ENCODE data around the gene TCAP.
"Not testable (repeated sequence)": the region's sequence is repeated elsewhere in the genome, so short reads cannot be mapped to it uniquely, and the experiment has no call there.

The TCAP gene

DNA sequence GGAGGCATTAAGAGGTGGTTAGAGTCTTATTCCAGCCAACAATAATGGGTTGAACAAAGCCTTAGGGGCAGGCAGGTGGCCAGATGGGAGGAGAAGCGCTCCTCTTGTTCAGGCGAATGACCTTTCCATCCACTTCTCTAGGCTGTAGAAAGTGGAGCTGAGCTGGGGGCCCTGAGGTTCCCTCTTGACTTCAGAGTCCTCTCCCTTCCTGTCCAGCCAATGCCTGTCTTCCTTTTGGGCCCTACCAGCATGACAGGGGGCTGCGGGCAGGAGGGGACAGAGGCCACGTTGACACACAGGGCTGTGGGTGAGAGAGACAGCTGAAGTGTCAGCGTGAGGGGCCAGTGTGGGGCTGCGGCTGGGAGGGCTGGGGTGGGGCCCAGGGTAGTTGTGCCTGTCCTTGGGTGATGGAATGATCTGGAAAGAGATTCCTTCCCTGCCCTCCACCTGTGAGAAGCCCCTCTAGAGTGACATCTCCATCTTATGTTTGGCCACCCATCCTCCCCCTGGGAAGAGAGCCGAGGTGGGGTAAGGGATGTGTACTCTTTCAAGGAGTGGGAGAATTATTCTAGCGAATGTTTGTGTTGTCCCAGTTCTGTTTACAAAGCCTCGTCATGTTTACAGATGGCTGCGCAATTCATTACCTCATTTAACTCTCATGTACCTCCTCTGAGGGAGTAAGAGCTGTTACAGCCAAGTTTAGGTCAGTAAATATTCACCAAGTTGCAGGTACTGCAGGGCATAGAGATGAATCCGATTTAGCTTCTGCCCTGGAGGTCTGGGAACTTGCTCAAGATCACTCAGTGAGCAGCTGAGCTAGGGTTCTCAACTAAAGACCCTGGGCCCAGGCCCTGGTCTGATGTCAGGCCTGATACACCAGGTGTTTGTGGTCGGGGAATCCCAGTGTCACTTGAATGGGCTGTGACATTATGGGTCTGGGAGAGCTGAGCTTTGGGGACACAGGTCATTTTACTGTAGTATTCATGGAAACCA lies 38.0 kb downstream of the TCAP start:
- H3K4me3 ChIP-seq (ENCODE audit: low read depth, low read length): no peak overlapping the region

DNA sequence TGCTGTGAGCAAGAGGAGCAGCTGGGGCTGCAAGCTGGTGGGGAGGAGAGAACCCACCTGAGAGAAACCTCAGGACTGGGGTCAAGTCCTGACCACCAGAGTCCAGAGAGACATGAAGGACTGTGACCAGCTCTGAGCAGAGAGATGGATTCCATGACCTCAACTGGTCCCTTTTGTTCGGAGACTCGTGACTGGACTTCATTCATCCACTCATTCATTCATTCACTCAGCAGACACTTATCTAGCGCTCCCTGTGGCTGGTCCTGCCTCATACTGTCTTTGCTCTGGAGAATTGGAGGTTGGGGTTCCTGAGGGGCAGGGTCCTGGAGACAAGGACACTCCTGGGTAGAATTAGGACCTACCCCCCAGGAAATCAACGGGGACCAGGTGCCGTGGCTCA lies 38.8 kb downstream of the TCAP start:
- no peak overlapping the region for H3K4me3 ChIP-seq (ENCODE audit: low read depth, low read length)

DNA sequence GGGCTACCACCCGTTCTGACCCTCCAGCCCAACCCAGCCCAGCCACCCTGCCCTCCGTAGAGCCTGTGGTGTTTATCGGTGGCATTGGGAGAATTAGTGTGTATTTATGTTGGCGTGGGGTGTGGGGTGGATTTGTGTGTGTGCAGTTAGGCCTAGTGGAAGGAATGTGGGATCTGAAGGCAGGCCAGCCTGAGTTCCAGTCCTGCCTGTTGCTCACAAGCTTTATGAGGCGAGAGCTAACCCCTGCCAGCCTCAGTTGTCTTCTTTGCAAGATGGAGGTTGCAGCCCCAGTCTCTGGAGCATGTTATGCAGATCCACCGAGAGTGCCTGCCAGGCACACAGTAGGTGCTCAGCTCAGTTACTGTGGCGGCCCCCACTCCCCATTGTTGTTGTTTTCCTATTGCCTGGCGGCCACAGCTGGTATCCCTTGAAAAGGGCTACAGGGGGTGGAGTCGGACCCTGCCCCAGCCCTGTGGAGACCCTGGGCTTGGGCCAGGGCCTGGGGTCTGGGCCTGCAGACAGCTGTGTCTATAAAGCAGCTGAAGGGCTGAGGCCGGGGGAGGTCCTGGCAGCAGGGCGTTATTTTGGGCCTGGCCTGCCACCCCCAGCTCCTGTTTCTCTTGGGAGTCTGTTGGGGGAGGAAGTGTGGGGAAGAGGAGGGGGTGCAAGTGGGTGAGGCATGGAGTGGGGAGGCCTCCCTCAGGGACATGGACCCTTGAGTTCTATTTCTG lies 39.8 kb downstream of the TCAP start:
- no peak overlapping the region for H3K4me3 ChIP-seq (ENCODE audit: low read depth, low read length)

DNA sequence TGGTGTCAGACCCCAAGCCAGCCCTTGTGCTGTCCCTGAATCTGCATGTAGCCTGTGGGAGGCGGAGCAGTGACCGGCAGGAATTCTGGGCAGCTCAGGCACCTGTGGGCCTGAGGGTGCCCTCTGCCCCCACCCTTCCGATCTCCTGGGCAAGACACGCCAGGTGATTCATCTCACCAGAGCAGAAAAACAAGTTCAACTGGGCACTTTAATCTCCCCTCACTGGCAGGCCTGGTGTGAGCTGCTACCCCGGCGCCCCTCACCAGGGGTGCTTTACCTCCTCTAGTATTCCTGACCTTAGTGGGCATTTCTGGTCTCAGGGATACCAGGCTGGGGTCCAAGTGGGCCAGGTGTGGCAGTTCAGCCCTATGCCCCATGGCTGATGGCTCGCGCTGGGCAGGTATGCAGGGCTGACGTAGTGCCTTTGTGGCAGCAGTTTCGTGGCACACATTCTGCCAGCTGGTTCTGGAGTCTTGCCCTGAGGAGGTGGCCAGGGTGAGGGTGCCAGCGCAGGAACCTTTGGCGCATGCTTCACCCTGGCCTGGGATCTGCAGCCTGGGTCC lies 40.7 kb downstream of the TCAP start:
- H3K4me3 ChIP-seq (ENCODE audit: low read depth, low read length): no peak overlapping the region

DNA sequence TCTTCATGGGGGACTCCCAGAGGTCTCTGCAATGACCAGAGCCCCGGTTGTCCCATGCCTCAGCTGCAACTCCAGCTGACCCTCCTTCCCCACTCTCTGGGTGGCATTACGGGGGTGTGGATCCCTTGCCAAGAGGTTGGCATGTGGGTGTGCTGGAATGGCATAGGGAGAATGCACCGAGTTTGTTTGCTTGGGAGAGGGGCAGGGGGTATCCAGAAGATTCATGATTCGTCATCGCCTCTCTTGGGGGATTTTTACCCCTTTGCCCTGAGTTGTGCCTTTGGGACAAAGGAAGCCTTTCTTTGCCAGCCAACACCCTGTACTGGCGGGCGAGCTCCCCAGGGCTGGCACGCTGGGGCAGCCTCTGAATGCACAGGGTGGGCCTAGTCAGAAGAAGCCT lies 41.2 kb downstream of the TCAP start:
- no peak overlapping the region for H3K4me3 ChIP-seq (ENCODE audit: low read depth, low read length)

DNA sequence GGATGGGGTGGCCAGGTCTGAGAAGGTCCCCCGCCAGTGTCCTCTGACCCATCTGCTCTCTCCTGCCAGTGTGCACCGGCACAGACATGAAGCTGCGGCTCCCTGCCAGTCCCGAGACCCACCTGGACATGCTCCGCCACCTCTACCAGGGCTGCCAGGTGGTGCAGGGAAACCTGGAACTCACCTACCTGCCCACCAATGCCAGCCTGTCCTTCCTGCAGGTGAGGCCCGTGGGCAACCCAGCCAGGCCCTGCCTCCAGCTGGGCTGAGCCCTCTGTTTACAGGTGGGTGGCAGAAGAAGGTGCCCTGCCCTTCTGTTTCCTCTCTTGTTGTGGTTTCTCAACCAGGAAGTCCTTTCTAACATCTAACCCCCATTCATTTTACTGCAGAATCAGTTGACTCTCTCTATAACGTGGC lies 41.8 kb downstream of the TCAP start:
- no peak overlapping the region for H3K4me3 ChIP-seq (ENCODE audit: low read depth, low read length)

DNA sequence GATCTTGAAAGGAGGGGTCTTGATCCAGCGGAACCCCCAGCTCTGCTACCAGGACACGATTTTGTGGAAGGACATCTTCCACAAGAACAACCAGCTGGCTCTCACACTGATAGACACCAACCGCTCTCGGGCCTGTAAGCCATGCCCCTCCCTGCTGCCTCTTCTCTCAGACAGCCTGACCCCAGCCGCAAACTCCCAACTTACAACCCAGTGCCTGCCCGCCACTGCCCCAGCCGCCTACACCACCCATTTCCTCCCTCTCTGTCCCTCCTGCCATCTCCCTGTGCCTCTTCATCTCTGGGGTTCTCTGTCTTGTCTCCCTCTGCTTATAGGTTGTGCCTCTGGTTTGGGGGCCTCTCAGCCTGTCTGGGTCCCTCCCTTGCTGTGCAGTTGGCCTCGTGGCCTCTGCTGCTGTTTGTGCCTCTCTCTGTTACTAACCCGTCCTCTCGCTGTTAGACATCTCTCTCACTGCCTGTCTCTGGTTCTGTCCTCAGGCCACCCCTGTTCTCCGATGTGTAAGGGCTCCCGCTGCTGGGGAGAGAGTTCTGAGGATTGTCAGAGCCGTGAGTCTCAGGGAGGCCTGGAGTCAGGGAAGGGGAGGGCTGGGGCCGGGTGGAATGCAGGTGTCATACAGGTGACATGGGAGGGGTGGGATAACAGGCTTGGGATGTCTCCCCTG lies 44.3 kb downstream of the TCAP start:
- no peak overlapping the region for H3K4me3 ChIP-seq (ENCODE audit: low read depth, low read length)

DNA sequence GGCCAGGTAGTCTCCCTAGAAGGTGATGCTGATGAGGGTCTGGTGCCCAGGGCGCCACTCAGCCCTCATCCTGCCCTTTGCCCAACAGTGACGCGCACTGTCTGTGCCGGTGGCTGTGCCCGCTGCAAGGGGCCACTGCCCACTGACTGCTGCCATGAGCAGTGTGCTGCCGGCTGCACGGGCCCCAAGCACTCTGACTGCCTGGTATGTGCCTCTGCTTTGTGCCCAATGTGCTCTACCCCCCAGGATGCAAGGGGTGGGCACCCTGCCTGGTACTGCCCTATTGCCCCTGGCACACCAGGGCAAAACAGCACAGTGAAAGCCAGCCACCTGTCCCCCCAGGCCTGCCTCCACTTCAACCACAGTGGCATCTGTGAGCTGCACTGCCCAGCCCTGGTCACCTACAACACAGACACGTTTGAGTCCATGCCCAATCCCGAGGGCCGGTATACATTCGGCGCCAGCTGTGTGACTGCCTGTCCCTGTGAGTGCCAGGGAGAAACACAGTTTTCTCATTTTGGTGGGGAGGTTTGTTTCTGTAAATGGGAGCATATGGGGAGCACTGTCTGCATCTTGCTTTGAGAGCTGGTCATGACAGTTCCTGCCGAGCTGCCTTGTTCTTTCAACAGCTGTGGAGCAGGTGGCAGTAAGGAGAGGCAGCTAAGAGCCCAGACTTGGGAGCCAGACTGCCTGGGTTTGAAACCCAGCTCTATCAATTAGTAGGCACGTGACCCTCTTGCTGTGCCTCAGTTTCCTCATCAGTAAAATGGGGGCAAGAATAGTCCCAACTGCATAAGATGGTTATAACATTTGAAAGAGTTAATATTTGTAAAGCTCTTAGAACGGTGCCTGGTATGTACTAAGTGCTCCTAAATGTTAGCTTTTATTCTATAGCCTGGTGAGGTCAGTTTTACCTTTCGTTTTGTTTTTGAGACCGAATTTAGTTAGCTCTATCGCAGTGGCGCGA lies 45.1 kb downstream of the TCAP start:
- H3K4me3 ChIP-seq (ENCODE audit: low read depth, low read length): no peak overlapping the region

DNA sequence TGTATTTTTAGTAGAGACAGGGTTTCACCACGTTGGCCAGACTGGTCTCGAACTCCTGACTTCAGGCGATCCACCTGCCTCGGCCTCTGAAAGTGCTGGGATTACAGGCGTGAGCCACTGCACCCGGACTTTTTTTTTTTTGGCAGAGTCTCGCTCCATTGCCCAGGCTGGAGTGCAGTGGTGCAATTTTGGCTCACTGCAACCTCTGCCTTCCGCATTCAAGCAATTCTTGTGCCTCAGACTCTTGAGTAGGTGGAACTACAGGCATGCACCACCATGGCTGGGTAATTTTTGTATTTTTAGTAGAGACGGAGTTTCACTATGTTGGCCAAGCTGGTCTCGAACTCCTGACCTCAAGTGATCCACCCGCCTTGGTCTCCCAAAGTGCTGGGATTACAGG lies 45.9 kb downstream of the TCAP start:
- H3K4me3 ChIP-seq (ENCODE audit: low read depth, low read length): not testable (repeated sequence)

DNA sequence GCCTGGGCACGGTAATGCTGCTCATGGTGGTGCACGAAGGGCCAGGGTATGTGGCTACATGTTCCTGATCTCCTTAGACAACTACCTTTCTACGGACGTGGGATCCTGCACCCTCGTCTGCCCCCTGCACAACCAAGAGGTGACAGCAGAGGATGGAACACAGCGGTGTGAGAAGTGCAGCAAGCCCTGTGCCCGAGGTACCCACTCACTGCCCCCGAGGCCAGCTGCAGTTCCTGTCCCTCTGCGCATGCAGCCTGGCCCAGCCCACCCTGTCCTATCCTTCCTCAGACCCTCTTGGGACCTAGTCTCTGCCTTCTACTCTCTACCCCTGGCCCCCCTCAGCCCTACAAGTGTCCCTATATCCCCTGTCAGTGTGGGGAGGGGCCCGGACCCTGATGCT lies 46.7 kb downstream of the TCAP start:
- no peak overlapping the region for H3K4me3 ChIP-seq (ENCODE audit: low read depth, low read length)

DNA sequence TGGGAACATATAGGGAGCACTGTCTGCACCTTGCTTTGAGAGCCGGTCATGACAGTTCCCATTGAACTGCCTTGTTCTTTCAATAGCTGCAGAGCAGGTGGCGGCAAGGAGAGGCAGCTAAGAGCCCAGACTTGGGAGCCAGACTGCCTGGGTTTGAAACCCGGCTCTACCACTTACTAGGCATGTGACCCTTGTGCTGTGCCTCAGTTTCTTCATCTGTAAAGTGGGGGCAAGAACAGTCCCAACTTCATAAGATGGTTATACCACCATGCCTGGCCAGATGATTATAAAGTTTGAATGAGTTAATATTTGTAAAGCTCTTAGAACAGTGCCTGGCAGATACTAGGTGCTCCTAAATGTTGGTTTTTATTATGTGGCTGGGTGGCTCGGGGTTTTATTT lies 49.1 kb downstream of the TCAP start:
- no peak overlapping the region for H3K4me3 ChIP-seq (ENCODE audit: low read depth, low read length)

DNA sequence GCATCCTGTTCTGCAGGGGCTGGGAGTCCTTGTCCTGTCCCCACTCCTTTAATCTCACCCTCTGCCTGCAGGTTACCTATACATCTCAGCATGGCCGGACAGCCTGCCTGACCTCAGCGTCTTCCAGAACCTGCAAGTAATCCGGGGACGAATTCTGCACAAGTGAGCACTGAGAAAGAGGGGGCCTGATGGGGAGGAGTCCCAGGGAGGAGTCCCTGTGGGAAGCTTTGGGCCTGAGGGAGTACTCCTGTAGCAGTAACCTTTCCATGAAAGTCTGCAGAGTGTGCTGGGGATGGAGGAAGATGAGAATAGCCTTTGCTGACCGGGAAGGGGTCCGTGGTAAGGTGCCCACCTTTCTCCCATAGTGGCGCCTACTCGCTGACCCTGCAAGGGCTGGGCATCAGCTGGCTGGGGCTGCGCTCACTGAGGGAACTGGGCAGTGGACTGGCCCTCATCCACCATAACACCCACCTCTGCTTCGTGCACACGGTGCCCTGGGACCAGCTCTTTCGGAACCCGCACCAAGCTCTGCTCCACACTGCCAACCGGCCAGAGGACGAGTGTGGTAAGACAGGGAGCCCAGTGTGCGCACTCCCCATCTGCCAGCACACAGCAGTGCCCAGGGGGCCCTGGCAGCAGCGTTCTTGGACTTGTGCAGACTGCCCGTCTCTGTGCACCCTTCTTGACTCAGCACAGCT lies 50.4 kb downstream of the TCAP start:
- no peak overlapping the region for H3K4me3 ChIP-seq (ENCODE audit: low read depth, low read length)
